Naive B cell (primary cell): ENCODE measurements around the gene KCNH1. TPM values are rescaled to one million over a fixed set of nuclear protein-coding genes. Genes with fewer than 3 reads are reported as not detected.

Experiments
- ATAC-seq, 2 donors: fragments of 150-1000 bp; cut with Tn5 transposase; 2 replicates each; pipeline ENCODE4 v1.10.0; 2021; ENCODE audit warnings: low read depth in 2 of 2, mild to moderate bottlenecking in 2 of 2, moderate library complexity in 2 of 2
- DNase-seq: peaks from one replicate; pipeline ENCODE4 v3.0.0; 2022
- H3K27ac Mint-ChIP-seq, 6 donors: one replicate each; pipeline ENCODE4 v1.8.0; 2020 to 2022; ENCODE audit warnings: mild to moderate bottlenecking in 6 of 6, mixed read lengths in 6 of 6, moderate library complexity in 5 of 6, inconsistent platforms in 2 of 6
- H3K27me3 Mint-ChIP-seq, 3 donors: one replicate each; pipeline ENCODE4 v1.8.0; 2021 to 2022; ENCODE audit warnings: mixed read lengths in 3 of 3, mild to moderate bottlenecking in 1 of 3
- H3K36me3 Mint-ChIP-seq, 2 donors: one replicate each; pipeline ENCODE4 v1.8.0; 2020 to 2022; ENCODE audit warnings: mixed read lengths in 2 of 2, inconsistent platforms in 1 of 2, mild to moderate bottlenecking in 1 of 2
- H3K4me1 Mint-ChIP-seq, 3 donors: one replicate each; pipeline ENCODE4 v1.8.0; 2020 to 2022; ENCODE audit warnings: mixed read lengths in 3 of 3, inconsistent platforms in 1 of 3, mild to moderate bottlenecking in 1 of 3, moderate library complexity in 1 of 3
- H3K4me3 Mint-ChIP-seq, 8 donors: one replicate each; pipeline ENCODE4 v1.8.0; 2020 to 2022; ENCODE audit warnings: mild to moderate bottlenecking in 8 of 8, mixed read lengths in 8 of 8, moderate library complexity in 8 of 8, inconsistent platforms in 2 of 8
- H3K9me3 Mint-ChIP-seq, 7 donors: one replicate each; pipeline ENCODE4 v1.8.0; 2020 to 2022; ENCODE audit warnings: mixed read lengths in 7 of 7, mild to moderate bottlenecking in 5 of 7, inconsistent platforms in 2 of 7, moderate library complexity in 1 of 7
- polyA plus RNA-seq, 6 donors: library from polyadenylated mRNA; unstranded; fragments of 300-500 nt; fragmentation: Illumina TruSeq; gene quantifications; one replicate each; pipeline ENCODE4 v1.2.3, GENCODE V29; 2021; ENCODE audit warnings: low read depth in 6 of 6

KCNH1 gene
- polyA plus RNA-seq, 6 donors from 2014 or later = not detected

DNA sequence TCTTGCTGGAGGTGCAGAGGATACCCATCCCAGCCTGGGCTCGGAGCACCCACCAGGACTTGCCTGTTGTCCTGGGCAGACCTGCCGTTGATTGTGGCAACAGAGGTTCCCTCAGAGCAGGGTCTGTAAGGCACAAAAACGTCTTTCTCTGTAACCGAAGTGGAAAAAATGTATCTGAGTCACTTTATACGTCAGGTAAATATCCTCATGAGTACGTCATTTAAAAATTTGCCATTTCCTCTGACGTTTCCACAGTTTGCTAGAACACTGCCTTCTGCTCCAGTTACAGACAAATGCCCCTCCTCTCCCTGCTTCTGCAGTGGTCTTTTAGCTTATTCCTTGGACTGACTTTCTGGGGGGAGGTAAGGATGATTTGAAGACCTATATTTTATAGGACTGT, 478.4 kb downstream of the KCNH1 start:
- DNase-seq (no peak), ATAC-seq (no peak)
- no peaks in the 10 kb centered on the region for H3K36me3 Mint-ChIP-seq
- no peak overlapping the region for H3K4me3 Mint-ChIP-seq
- no peaks in the 10 kb centered on the region for H3K27me3 Mint-ChIP-seq
- H3K4me1 Mint-ChIP-seq = no peaks in the 10 kb centered on the region
- H3K9me3 Mint-ChIP-seq = peaks cover 0 to 6% (median 0%) of the 10 kb centered on the region in 7 donors
- H3K27ac Mint-ChIP-seq = no peak overlapping the region

DNA sequence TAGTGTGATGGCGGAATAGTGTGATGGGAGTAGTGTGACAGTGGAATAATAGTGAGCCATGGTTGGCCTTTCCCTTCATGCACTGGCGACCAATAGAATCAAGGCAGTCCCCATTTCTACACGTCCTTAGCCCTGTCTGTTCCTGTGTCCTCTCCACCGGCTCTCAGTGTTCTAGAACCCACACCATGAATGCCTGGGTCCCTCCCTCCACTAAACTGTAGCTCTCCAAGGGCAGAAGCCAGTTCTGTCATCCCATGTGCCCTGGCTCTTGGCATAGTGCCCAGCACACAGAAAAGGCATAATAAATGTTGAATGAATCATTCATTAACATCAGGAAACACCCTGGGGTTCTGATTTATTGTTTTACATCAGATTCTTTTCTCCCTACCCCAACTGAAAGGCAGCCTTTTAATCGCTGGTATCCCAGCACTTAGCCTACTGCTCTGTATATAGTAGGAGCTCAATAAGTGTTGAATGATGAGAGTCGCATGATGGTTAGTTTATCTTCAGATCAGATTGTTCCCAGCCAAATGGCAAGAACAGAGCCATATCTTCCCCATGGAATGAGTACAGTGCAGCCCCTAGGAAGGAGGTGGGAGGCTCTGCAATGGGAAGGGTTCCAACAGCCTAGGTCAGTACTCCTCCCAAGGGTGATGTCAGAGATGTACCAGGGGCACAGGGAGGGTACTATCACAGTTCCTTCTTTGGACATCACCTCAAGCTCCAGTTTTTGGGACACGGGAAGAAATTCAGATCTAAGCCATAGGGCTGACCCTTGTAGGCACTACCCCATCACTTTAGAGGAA, 479.6 kb downstream of the KCNH1 start:
- ATAC-seq = no peak
- no peaks in the 10 kb centered on the region for H3K36me3 Mint-ChIP-seq
- no peaks in the 10 kb centered on the region for H3K27me3 Mint-ChIP-seq

GRCh38 chr1:210653771-210654170, 480.2 kb downstream of the KCNH1 start:
- ATAC-seq = no peak

More for the DNA sequence above, 479.6 kb downstream of the KCNH1 start:
- Mint-ChIP-seq H3K4me1 (no peaks in the 10 kb centered on the region), H3K9me3 (peaks cover 0 to 3% (median 0%) of the 10 kb centered on the region in 7 donors), H3K27ac (no peak overlapping the region), H3K4me3 (no peak overlapping the region)
- no peak for DNase-seq

DNA sequence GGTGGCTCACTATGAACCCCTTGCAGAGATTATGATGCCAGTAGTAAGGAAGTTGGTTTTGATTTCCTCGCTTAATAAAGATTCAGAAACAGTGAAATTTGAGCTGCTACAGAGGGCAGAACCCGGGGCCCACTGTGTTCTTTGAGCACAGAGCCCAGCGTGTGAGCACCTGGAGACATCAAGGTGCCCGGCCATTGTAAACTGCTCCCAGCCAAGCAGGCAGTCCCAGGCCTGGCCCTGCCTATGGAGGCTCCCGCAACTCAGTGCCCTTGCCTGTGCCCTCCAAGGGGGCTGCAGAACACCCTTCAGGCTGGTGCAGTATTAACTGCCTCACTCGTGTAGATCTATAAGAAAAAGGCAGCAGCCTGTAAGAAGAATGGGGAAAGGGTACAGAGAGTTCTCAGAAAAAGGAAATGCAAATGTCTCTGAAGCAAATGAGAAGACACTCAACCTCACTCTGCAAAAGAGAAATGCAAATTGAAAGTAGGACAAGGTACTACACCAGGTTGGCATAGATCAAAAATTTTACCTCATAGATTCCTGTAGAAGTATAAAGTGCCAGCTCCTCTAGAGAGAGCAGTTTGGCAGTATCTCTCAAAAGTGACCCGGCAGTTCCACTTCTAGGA, 481.5 kb downstream of the KCNH1 start:
- Mint-ChIP-seq H3K4me1 (no peaks in the 10 kb centered on the region), H3K4me3 (no peak overlapping the region), H3K9me3 (peaks cover 0 to 3% (median 0%) of the 10 kb centered on the region in 7 donors), H3K27me3 (no peaks in the 10 kb centered on the region), H3K36me3 (no peaks in the 10 kb centered on the region), H3K27ac (no peak overlapping the region)
- no peak for DNase-seq
- no peak for ATAC-seq

More at GRCh38 chr1:210653771-210654170, 480.2 kb downstream of the KCNH1 start:
- Mint-ChIP-seq H3K27ac (no peak overlapping the region), H3K4me3 (no peak overlapping the region), H3K4me1 (no peaks in the 10 kb centered on the region), H3K27me3 (no peaks in the 10 kb centered on the region), H3K36me3 (no peaks in the 10 kb centered on the region), H3K9me3 (peaks cover 0 to 3% (median 0%) of the 10 kb centered on the region in 7 donors)
- no peak for DNase-seq

DNA sequence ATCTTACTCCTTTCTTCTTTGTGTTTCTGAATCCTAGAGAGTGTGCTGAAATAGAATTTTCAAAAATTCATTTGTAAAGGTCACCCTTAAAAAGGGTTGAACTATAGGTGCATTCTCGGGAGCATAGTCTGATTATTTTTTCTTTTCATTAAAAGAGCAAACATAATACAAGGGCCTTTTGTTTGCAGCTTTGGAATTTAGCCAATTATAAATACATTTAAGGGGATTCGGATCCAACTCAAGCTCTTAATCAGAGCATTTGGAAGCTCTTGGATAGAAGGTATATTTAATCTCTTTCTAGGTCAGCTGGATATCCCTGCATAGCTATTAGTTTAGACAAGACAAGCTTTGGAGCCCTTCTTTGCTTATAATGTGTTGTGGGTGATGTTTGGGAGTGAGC, 483.5 kb downstream of the KCNH1 start:
- H3K27me3 Mint-ChIP-seq = no peaks in the 10 kb centered on the region
- H3K4me3 Mint-ChIP-seq = no peak overlapping the region
- ATAC-seq (no peak), DNase-seq (no peak)
- H3K36me3 Mint-ChIP-seq = no peaks in the 10 kb centered on the region
- no peak overlapping the region for H3K27ac Mint-ChIP-seq
- H3K9me3 Mint-ChIP-seq = peaks cover 0 to 3% (median 0%) of the 10 kb centered on the region in 7 donors
- no peaks in the 10 kb centered on the region for H3K4me1 Mint-ChIP-seq

- H3K27ac Mint-ChIP-seq = no peak overlapping the region
- H3K36me3 Mint-ChIP-seq = no peaks in the 10 kb centered on the region
- H3K9me3 Mint-ChIP-seq = peaks cover 0 to under 1% (median 0%) of the 10 kb centered on the region in 7 donors
- H3K27me3 Mint-ChIP-seq = no peaks in the 10 kb centered on the region
- H3K4me1 Mint-ChIP-seq = no peaks in the 10 kb centered on the region
- ATAC-seq = no peak
- no peak for DNase-seq
- H3K4me3 Mint-ChIP-seq = no peak overlapping the region
Measured at GRCh38 chr1:210648588-210649269, 485.2 kb downstream of the KCNH1 start.

DNA sequence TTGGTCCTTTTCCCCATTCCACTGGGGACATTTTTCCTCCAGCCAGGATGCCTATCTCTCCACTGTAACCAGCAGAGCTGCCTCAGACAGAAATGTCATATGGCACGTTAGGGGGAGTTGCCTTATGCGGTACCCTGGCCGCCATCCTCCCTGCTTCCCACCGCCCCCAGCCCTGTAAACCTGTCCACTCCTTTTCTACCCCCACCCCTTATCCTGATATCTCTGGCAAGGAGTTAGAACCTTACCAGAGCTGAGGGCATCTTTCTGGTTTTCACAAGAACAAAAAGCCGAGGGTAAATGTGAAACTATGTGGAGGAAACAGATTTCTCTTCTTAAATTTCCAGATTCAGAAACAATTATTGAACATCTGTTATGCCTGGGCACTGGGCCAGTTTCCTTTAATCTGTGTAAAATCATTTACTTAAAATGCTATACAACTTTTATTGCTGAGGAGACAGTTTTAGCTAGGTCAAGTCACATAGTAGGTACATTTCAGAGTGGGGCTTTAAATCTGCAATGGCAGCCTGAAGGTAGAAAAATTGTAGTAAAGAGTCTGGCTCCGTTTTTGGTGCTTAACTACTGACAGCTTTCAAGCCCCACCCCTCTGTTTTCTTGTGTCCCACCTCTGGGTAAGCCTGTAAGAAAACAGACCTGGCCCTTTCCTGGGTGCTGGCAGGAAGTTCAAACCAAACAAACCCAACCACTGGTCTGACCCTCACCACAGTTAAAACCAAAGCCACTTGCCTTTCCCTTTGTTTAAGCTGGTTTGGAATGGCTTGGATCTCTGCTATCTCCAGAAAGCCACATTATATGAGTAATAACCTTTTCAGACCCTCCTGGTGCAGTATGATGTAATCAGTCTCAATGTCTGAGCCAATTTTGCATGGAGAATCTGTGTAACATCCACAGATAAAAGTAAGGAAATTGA, 486.3 kb downstream of the KCNH1 start:
- Mint-ChIP-seq H3K27me3 (no peaks in the 10 kb centered on the region), H3K4me1 (no peaks in the 10 kb centered on the region)

DNA sequence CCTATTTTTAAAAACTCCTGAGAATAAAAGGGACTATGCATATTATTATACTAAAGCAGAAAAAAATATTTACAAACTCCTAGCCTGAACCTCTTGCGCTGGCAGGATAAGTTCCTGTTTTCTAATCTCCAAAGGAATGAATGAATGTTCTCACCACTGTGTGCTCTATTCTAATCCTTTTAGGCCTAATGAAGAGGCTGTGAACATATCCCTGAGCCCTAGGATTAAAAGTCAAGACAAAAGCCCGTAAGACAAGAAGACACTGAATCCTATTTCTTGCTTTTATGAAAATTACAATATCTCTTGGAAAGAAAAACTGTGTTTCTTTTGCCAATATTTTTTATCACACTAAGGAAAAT, 487.7 kb downstream of the KCNH1 start:
- no peaks in the 10 kb centered on the region for H3K36me3 Mint-ChIP-seq
- no peaks in the 10 kb centered on the region for H3K27me3 Mint-ChIP-seq
- H3K9me3 Mint-ChIP-seq = no peaks in the 10 kb centered on the region
- ATAC-seq (no peak), DNase-seq (no peak)
- no peaks in the 10 kb centered on the region for H3K4me1 Mint-ChIP-seq
- H3K4me3 Mint-ChIP-seq = no peak overlapping the region
- no peak overlapping the region for H3K27ac Mint-ChIP-seq

More for the DNA sequence above, 486.3 kb downstream of the KCNH1 start:
- DNase-seq (no peak), ATAC-seq (no peak)
- peak overlapping the region in 2 of 6 donors; percentile 11 to 41 for H3K27ac Mint-ChIP-seq
- no peaks in the 10 kb centered on the region for H3K36me3 Mint-ChIP-seq
- no peaks in the 10 kb centered on the region for H3K9me3 Mint-ChIP-seq
- no peak overlapping the region for H3K4me3 Mint-ChIP-seq

DNA sequence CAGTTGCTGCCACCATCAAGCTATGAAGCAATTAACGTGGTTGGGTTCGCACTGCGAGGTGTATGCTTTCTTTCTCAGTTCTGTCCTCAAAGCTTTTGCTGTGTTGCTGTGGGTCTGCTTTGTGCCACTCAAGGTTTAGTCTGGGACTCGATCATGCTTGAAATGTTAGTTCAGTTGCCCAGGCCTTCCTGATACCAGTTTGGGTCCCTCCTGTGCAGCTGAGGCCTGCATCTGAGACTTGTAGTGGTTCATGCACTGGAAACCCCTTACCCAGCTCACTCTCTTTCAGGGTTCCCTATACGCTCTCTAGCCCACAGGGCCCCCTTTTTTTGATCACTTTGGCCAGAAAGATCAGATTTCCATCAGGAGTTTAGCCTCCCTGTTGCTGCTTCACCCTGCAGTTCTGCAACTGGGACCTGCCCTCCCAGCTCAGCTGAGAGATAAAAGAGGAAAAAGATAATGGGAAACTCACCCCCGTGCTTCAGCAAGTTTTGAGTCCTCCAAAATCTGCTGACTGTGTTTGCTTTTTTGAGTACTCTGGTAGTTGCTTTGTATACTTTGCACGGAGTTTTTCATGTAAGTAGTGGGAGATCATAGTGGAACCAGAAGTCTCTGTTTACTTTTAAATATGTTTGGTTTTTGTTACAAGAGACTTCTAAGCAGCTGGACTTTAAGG, 488.2 kb downstream of the KCNH1 start:
- no peaks in the 10 kb centered on the region for H3K36me3 Mint-ChIP-seq
- no peaks in the 10 kb centered on the region for H3K27me3 Mint-ChIP-seq
- DNase-seq (no peak), ATAC-seq (no peak)
- H3K4me3 Mint-ChIP-seq = no peak overlapping the region
- H3K4me1 Mint-ChIP-seq = no peaks in the 10 kb centered on the region
- no peak overlapping the region for H3K27ac Mint-ChIP-seq
- no peaks in the 10 kb centered on the region for H3K9me3 Mint-ChIP-seq

- Mint-ChIP-seq H3K27ac (no peak overlapping the region), H3K36me3 (no peaks in the 10 kb centered on the region), H3K4me3 (no peak overlapping the region), H3K27me3 (no peaks in the 10 kb centered on the region), H3K4me1 (no peaks in the 10 kb centered on the region), H3K9me3 (no peaks in the 10 kb centered on the region)
- DNase-seq = no peak
- no peak for ATAC-seq
Measured at GRCh38 chr1:210641582-210641981, 492.4 kb downstream of the KCNH1 start.

DNA sequence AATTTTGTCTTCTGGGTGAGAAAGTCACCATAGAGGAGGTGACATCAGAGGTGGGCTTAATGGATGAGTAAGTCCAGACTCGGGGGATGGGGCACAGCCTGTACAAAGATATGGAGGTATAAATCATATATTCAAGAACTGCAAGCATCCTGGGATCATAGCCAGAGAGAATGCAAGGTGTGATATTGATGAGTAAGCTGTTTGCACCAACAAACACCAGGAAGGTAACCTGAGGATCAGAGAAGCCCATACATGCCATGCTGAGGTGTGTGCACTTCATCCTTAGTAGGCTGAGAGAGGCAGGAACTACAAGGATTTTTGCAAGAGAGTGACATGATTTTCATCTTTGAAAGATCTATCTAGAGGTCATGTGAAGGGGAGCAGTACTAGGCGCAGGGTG, 498.8 kb downstream of the KCNH1 start:
- H3K27ac Mint-ChIP-seq = no peak overlapping the region
- H3K4me1 Mint-ChIP-seq = no peaks in the 10 kb centered on the region
- H3K36me3 Mint-ChIP-seq = no peaks in the 10 kb centered on the region
- ATAC-seq = no peak
- no peak for DNase-seq
- no peaks in the 10 kb centered on the region for H3K9me3 Mint-ChIP-seq
- no peaks in the 10 kb centered on the region for H3K27me3 Mint-ChIP-seq
- H3K4me3 Mint-ChIP-seq = peak overlapping the region in 1 of 8 donors; percentile 37

DNA sequence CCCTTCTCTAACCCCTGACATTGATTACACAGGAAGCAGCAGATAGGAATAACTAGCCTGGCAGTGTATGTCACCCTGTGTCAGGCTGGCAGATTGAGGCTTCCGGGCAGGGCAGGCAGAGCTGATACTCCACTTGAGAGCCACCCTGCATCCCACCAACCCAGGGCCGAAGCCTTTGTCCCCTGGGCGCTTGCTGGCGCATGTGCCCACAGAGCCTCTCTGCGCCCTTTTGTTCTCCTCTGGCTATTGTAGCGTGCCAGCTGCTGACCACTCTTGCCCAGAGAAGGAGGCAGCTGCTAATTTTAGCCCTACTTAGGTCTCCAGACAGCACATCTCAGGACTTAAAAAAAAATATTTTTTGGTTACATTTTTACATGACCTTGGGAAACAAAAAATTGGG, 500.3 kb downstream of the KCNH1 start:
- no peak for DNase-seq
- Mint-ChIP-seq H3K4me1 (no peaks in the 10 kb centered on the region), H3K27me3 (no peaks in the 10 kb centered on the region), H3K27ac (no peak overlapping the region), H3K9me3 (no peaks in the 10 kb centered on the region), H3K4me3 (no peak overlapping the region), H3K36me3 (no peaks in the 10 kb centered on the region)
- no peak for ATAC-seq

DNA sequence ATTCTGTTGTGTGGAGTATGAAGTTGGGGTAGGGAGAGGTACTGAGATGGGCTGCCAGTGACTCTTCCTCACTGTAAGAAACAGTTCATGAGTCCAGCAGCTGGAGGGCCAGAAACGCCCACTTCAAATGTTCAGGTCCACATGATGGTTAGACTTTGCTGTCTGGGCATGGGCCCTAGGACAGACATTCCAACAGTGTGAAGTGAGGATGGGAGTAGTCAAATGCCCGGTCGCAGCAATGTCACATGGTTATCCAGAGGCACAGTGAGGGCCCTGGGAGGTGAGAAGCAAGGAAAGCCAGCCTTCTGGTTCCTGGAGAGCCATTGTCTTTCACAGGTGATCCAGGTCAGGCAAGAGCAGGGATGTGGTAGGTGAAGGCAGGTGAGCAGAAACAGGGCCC, 500.8 kb downstream of the KCNH1 start:
- no peak for DNase-seq
- H3K27me3 Mint-ChIP-seq = no peaks in the 10 kb centered on the region
- H3K9me3 Mint-ChIP-seq = no peaks in the 10 kb centered on the region
- H3K36me3 Mint-ChIP-seq = no peaks in the 10 kb centered on the region
- no peak overlapping the region for H3K4me3 Mint-ChIP-seq
- ATAC-seq = no peak
- H3K27ac Mint-ChIP-seq = no peak overlapping the region
- H3K4me1 Mint-ChIP-seq = no peaks in the 10 kb centered on the region
